Measurements from ENCODE around the gene INSL6. TPM values are rescaled to one million over a fixed set of nuclear protein-coding genes. Genes with fewer than 3 reads are reported as not detected.

INSL6 gene
- total and polyA plus RNA-seq, 2 of the 8 experiments (the other 6 are each of a cell fraction or from before 2014, with no cell fraction given): not detected

DNA sequence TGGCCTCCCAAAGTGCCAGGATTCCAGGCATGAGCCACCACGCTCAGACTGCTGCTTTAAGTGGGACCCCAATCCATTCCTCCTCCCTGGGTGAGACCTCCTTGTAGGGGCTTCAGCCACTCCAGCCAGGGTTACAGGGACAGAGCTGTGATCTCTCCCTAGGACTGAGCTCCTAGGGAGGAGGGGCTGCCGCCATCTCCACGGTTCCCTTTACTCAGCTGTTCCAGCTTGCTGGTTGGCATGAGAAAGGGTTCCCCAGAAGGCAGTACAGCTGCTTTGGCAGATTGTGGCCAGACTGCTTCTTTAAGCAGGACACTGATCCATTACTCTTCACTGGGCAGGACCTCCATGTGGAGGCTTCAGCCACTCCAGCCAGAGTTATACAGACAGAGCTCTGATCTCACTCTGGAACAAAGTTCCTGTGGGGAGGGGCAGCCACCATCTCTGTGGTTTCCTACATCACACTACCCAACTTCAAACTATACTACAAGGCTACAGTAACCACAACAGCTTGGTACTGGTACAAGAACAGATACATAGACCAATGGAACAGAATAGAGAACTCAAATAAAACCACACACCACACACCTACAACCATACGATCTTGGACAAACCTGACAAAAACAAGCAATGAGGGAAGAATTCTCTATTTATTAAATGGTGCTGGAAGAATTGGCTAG is 7.2 kb downstream of the INSL6 start:
- H3K27ac ChIP-seq (ENCODE audit: low read depth, low read length): no peak overlapping the region
- DNase-seq (ENCODE audit: low read depth in 1 of 2, low spot score in 2 of 2): no peak
- H3K14ac ChIP-seq (ENCODE audit: insufficient read length): no peak overlapping the region
- POLR2A ChIA-PET (ENCODE audit: partially characterized antibody): no interaction called here
- no peak for TF ChIP-seq PHF8 (conservative IDR thresholded peaks at IDR 0.05; ENCODE audit: low read depth, low read length)
- TF ChIP-seq SP2 (IDR thresholded peaks at IDR 0.05; ENCODE audit: low read length): no peak
- no peak for TF ChIP-seq KDM5A (IDR thresholded peaks at IDR 0.05; ENCODE audit: low read length)
- TF ChIP-seq HDAC2 (IDR thresholded peaks at IDR 0.05; ENCODE audit: borderline replicate concordance in 1 of 2, low read depth in 2 of 2, low read length in 2 of 2): no peak
- TF ChIP-seq TAF1 (IDR thresholded peaks at IDR 0.05; ENCODE audit: low read depth, low read length): no peak
- TF ChIP-seq SIX5 (IDR thresholded peaks at IDR 0.05; ENCODE audit: low read depth, low read length): no peak
- TF ChIP-seq CHD1 (IDR thresholded peaks at IDR 0.05; ENCODE audit: low read depth, low read length): no peak
- no peak for TF ChIP-seq POLR2AphosphoS5 (IDR thresholded peaks at IDR 0.05; ENCODE audit: low read depth, low read length)
- H3K4ac ChIP-seq (replicated peaks; ENCODE audit: insufficient read length, low read depth, low read length): no peak overlapping the region
- no peak overlapping the region for H2AK5ac ChIP-seq (ENCODE audit: low read depth, low read length)
- no peak overlapping the region for H2BK120ac ChIP-seq (replicated peaks; ENCODE audit: low read depth, low read length)
- no peak for FAIRE-seq
- no peak overlapping the region for H3K4me3 ChIP-seq (ENCODE audit: extremely low read depth in 1 of 4, insufficient read depth in 2 of 4, low read depth in 3 of 4, low read length in 4 of 4)
- H3K18ac ChIP-seq (ENCODE audit: extremely low read depth, low read length): no peak overlapping the region
- H4K8ac ChIP-seq (ENCODE audit: extremely low read depth, insufficient read depth, low read length): no peak overlapping the region
- H3K23ac ChIP-seq (ENCODE audit: insufficient read length): no peak overlapping the region
- CTCF ChIA-PET (ENCODE audit: partially characterized antibody): interaction anchor here (0.6 to 1.8 kb wide), 4 partner anchors 8 to 1015 kb away, joined by 3 to 8 read pairs (median 4); no protein-coding TSS in a partner anchor
- no peak overlapping the region for H2BK12ac ChIP-seq (ENCODE audit: low read depth, low read length)
- H2BK5ac ChIP-seq (ENCODE audit: low read depth, low read length): no peak overlapping the region
- no peaks in the 10 kb centered on the region for H3K23me2 ChIP-seq (ENCODE audit: low read depth, low read length)
- no peaks in the 10 kb centered on the region for H4K20me1 ChIP-seq (replicated peaks in 1 of 2; ENCODE audit: control insufficient read depth in 1 of 2, insufficient read depth in 2 of 2, low read length in 2 of 2)
- H3K4me1 ChIP-seq (replicated peaks in 1 of 4; ENCODE audit: control insufficient read depth in 3 of 4, insufficient read depth in 4 of 4, low read length in 3 of 4): no peaks in the 10 kb centered on the region
- no peaks in the 10 kb centered on the region for H3K79me2 ChIP-seq (ENCODE audit: control insufficient read depth in 1 of 2, insufficient read depth in 2 of 2, low read length in 2 of 2)
- H3K36me3 ChIP-seq (ENCODE audit: control insufficient read depth in 2 of 4, insufficient read depth in 4 of 4, low read length in 3 of 4): no peaks in the 10 kb centered on the region
- no peak overlapping the region for H3K56ac ChIP-seq (replicated peaks; ENCODE audit: insufficient read length, low read depth, low read length)
- H4K91ac ChIP-seq (replicated peaks; ENCODE audit: insufficient read length, low read length): no peak overlapping the region
- H2AFZ ChIP-seq (ENCODE audit: low read length): no peak overlapping the region
- H2BK15ac ChIP-seq (ENCODE audit: low read length): no peak overlapping the region
- no peak overlapping the region for H4K5ac ChIP-seq (ENCODE audit: insufficient read length, low read depth, low read length)
- 92% methylated on average over 4 of the region's 4 CpGs; no CpG with 5 or more reads in 1 of the 2 experiments for WGBS, 2 experiments (ENCODE audit: extremely low coverage in 1 of 2, insufficient coverage in 1 of 2, insufficient read length in 1 of 2, insufficient replicate concordance in 2 of 2, low coverage in 1 of 2, low lambda C conversion rate in 2 of 2, missing lambda C conversion rate in 1 of 2)
- no peaks in the 10 kb centered on the region for H3K79me1 ChIP-seq (ENCODE audit: low read depth, low read length)
- no peak overlapping the region for H2BK20ac ChIP-seq (ENCODE audit: low read length)
- no peaks in the 10 kb centered on the region for H3K27me3 ChIP-seq (replicated peaks in 1 of 4; ENCODE audit: control insufficient read depth in 3 of 4, extremely low read depth in 1 of 4, insufficient read depth in 3 of 4, low read length in 3 of 4)
- peaks cover 0 to 5% of the 10 kb centered on the region in 2 experiments; a peak in 2 of 4 replicates for H3K9me3 ChIP-seq (ENCODE audit: insufficient read depth in 2 of 2, low read depth in 1 of 2, low read length in 1 of 2)
- H3K4me2 ChIP-seq (ENCODE audit: insufficient read depth in 1 of 2, low read depth in 2 of 2, low read length in 2 of 2): no peak overlapping the region
- H3K9ac ChIP-seq (replicated peaks in 1 of 4; ENCODE audit: extremely low read depth in 1 of 4, low read depth in 3 of 4, low read length in 3 of 4): no peak overlapping the region

Data from H1 (cell line).